ENCODE data around the gene SLC4A5.
A peak's percentile ranks its signal among the peaks of the same experiment; 100 is the strongest.
"Not testable (repeated sequence)": the region's sequence is repeated elsewhere in the genome, so short reads cannot be mapped to it uniquely, and the experiment has no call there.

Gene SLC4A5

GRCh38 chr2:74194799-74195198 is 148.4 kb downstream of the SLC4A5 start:
- DNase-seq (ENCODE audit: low read depth), result no peak
- TF ChIP-seq MAX (IDR thresholded peaks at IDR 0.05; ENCODE audit: low read depth, low read length) (no peak), MYC (IDR thresholded peaks at IDR 0.05; ENCODE audit: low read depth, low read length) (no peak), POLR2A (IDR thresholded peaks at IDR 0.05; ENCODE audit: extremely low read depth, insufficient read length) (no peak), CTCF (IDR thresholded peaks at IDR 0.05; ENCODE audit: low read depth, low read length) (no peak)
- no peak overlapping the region for H3K4me3 ChIP-seq (ENCODE audit: low read depth, low read length)

GRCh38 chr2:74191596-74192380 is 151.4 kb downstream of the SLC4A5 start:
- TF ChIP-seq CTCF (IDR thresholded peaks at IDR 0.05; ENCODE audit: low read depth, low read length), result no peak
- TF ChIP-seq MAX (IDR thresholded peaks at IDR 0.05; ENCODE audit: low read depth, low read length), result no peak
- TF ChIP-seq POLR2A (IDR thresholded peaks at IDR 0.05; ENCODE audit: extremely low read depth, insufficient read length), result no peak
- TF ChIP-seq MYC (IDR thresholded peaks at IDR 0.05; ENCODE audit: low read depth, low read length), result no peak
- DNase-seq (ENCODE audit: low read depth), result no peak
- no peak overlapping the region for H3K4me3 ChIP-seq (ENCODE audit: low read depth, low read length)

GRCh38 chr2:74188696-74189095 is 154.5 kb downstream of the SLC4A5 start:
- H3K4me3 ChIP-seq (ENCODE audit: low read depth, low read length), result no peak overlapping the region
- TF ChIP-seq POLR2A (IDR thresholded peaks at IDR 0.05; ENCODE audit: extremely low read depth, insufficient read length), result no peak
- TF ChIP-seq MYC (IDR thresholded peaks at IDR 0.05; ENCODE audit: low read depth, low read length), result no peak
- TF ChIP-seq MAX (IDR thresholded peaks at IDR 0.05; ENCODE audit: low read depth, low read length), result no peak
- no peak for TF ChIP-seq CTCF (IDR thresholded peaks at IDR 0.05; ENCODE audit: low read depth, low read length)
- no peak for DNase-seq (ENCODE audit: low read depth)

- DNase-seq (ENCODE audit: low read depth), result no peak
- no peak for TF ChIP-seq POLR2A (IDR thresholded peaks at IDR 0.05; ENCODE audit: extremely low read depth, insufficient read length)
- no peak for TF ChIP-seq CTCF (IDR thresholded peaks at IDR 0.05; ENCODE audit: low read depth, low read length)
- no peak for TF ChIP-seq MYC (IDR thresholded peaks at IDR 0.05; ENCODE audit: low read depth, low read length)
- no peak for TF ChIP-seq MAX (IDR thresholded peaks at IDR 0.05; ENCODE audit: low read depth, low read length)
- no peak overlapping the region for H3K4me3 ChIP-seq (ENCODE audit: low read depth, low read length)
Measured at GRCh38 chr2:74188018-74188601, 155.1 kb downstream of the SLC4A5 start.

GRCh38 chr2:74186706-74187105 is 156.5 kb downstream of the SLC4A5 start:
- not testable (repeated sequence) for H3K4me3 ChIP-seq (ENCODE audit: low read depth, low read length); DNase-seq (ENCODE audit: low read depth)

GRCh38 chr2:74186038-74186437 is 157.2 kb downstream of the SLC4A5 start:
- peak overlapping the region; percentile 13 for H3K4me3 ChIP-seq (ENCODE audit: low read depth, low read length)
- TF ChIP-seq CTCF (IDR thresholded peaks at IDR 0.05; ENCODE audit: low read depth, low read length) (no peak), MYC (IDR thresholded peaks at IDR 0.05; ENCODE audit: low read depth, low read length) (peak; percentile 57), MAX (IDR thresholded peaks at IDR 0.05; ENCODE audit: low read depth, low read length) (peak; percentile 63)
- DNase-seq (ENCODE audit: low read depth), result peak; percentile 99

All from NB4 (cell line).